Ishikawa (cell line): ENCODE measurements around the gene MKKS.

Experiments
- CEBPB ChIP-seq: IDR thresholded peaks from 2 replicates; pipeline ENCODE4 v1.6.1; 2012
- CREB1 ChIP-seq: IDR thresholded peaks from 2 replicates; pipeline ENCODE4 v1.6.1; 2012; ENCODE audit warnings: low read depth
- EGR1 ChIP-seq: IDR thresholded peaks from 2 replicates; pipeline ENCODE4 v1.6.1; 2012
- EP300 ChIP-seq: IDR thresholded peaks from 2 replicates; pipeline ENCODE4 v1.6.1; 2012; ENCODE audit warnings: borderline replicate concordance
- FOXM1 ChIP-seq: IDR thresholded peaks from 2 replicates; pipeline ENCODE4 v1.6.1; 2012; ENCODE audit warnings: low read depth, borderline replicate concordance
- NFIC ChIP-seq: IDR thresholded peaks from 2 replicates; pipeline ENCODE4 v1.6.1; 2012
- RAD21 ChIP-seq: IDR thresholded peaks from 2 replicates; pipeline ENCODE4 v1.6.1; 2012; ENCODE audit warnings: low read depth
- TAF1 ChIP-seq: IDR thresholded peaks from 2 replicates; pipeline ENCODE4 v1.6.1; 2012; ENCODE audit warnings: low read depth, mild to moderate bottlenecking
- TCF12 ChIP-seq: IDR thresholded peaks from 2 replicates; pipeline ENCODE4 v1.6.1; 2012; ENCODE audit warnings: low read depth
- TEAD4 ChIP-seq: IDR thresholded peaks from 2 replicates; pipeline ENCODE4 v1.6.1; 2012
- YY1 ChIP-seq: IDR thresholded peaks from 2 replicates; pipeline ENCODE4 v1.6.1; 2012; ENCODE audit warnings: low read depth
- ZBTB7A ChIP-seq: IDR thresholded peaks from 2 replicates; pipeline ENCODE4 v1.6.1; 2012; ENCODE audit warnings: low read depth
- TF ChIP-seq, protein P1 (sequence below): IDR thresholded peaks from 2 replicates; pipeline ENCODE4 v1.6.1; 2012; ENCODE audit warnings: low read depth, mild to moderate bottlenecking
- TF ChIP-seq, protein P2 (sequence below): IDR thresholded peaks from 2 replicates; pipeline ENCODE4 v1.6.1; 2012
- TF ChIP-seq, protein P3 (sequence below): IDR thresholded peaks from 2 replicates; pipeline ENCODE4 v1.6.1; 2012

MKKS gene

GRCh38 chr20:10390709-10391108, 43.3 kb downstream of the MKKS start:
- TF ChIP-seq EP300 = no peak
- TF ChIP-seq, protein P1, sequence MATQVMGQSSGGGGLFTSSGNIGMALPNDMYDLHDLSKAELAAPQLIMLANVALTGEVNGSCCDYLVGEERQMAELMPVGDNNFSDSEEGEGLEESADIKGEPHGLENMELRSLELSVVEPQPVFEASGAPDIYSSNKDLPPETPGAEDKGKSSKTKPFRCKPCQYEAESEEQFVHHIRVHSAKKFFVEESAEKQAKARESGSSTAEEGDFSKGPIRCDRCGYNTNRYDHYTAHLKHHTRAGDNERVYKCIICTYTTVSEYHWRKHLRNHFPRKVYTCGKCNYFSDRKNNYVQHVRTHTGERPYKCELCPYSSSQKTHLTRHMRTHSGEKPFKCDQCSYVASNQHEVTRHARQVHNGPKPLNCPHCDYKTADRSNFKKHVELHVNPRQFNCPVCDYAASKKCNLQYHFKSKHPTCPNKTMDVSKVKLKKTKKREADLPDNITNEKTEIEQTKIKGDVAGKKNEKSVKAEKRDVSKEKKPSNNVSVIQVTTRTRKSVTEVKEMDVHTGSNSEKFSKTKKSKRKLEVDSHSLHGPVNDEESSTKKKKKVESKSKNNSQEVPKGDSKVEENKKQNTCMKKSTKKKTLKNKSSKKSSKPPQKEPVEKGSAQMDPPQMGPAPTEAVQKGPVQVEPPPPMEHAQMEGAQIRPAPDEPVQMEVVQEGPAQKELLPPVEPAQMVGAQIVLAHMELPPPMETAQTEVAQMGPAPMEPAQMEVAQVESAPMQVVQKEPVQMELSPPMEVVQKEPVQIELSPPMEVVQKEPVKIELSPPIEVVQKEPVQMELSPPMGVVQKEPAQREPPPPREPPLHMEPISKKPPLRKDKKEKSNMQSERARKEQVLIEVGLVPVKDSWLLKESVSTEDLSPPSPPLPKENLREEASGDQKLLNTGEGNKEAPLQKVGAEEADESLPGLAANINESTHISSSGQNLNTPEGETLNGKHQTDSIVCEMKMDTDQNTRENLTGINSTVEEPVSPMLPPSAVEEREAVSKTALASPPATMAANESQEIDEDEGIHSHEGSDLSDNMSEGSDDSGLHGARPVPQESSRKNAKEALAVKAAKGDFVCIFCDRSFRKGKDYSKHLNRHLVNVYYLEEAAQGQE = no peak
- TF ChIP-seq RAD21 = no peak
- TF ChIP-seq, protein P2, sequence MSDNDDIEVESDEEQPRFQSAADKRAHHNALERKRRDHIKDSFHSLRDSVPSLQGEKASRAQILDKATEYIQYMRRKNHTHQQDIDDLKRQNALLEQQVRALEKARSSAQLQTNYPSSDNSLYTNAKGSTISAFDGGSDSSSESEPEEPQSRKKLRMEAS = no peak
- TF ChIP-seq CREB1 = no peak
- TF ChIP-seq, protein P3, sequence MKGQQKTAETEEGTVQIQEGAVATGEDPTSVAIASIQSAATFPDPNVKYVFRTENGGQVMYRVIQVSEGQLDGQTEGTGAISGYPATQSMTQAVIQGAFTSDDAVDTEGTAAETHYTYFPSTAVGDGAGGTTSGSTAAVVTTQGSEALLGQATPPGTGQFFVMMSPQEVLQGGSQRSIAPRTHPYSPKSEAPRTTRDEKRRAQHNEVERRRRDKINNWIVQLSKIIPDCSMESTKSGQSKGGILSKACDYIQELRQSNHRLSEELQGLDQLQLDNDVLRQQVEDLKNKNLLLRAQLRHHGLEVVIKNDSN = no peak
- TF ChIP-seq CEBPB = no peak

DNA sequence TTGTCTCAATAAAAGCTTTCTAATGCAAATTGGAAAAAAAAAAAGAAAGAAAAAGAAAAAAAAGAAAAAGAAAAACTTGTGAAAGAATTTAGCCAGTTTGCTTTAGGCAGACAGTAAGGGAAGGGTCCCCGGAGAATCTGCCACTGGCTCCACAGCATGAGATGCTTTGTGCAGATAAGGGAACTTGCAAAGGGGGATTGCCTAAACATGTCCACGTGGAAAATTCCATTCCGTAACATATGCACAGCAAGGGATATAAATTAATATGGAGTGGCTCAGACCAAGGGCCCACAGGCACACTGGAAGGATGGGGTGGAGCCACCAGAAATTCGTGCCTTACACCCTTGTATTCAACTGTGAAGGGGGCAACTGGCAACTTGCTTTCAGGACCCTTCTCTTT, 45.4 kb downstream of the MKKS start:
- no peak for TF ChIP-seq CEBPB
- TF ChIP-seq, protein P1 = no peak
- no peak for TF ChIP-seq EP300
- no peak for TF ChIP-seq FOXM1
- TF ChIP-seq, protein P3 = no peak
- no peak for TF ChIP-seq CREB1
- TF ChIP-seq YY1 = no peak
- no peak for TF ChIP-seq TCF12
- TF ChIP-seq, protein P2 = no peak
- TF ChIP-seq TEAD4 = no peak
- no peak for TF ChIP-seq ZBTB7A
- TF ChIP-seq RAD21 = no peak
- no peak for TF ChIP-seq NFIC

- TF ChIP-seq ZBTB7A (no peak), EGR1 (no peak), YY1 (no peak), CEBPB (no peak), TAF1 (no peak), TCF12 (no peak), TEAD4 (no peak), CREB1 (no peak), RAD21 (no peak), FOXM1 (no peak), NFIC (no peak), EP300 (no peak)
- TF ChIP-seq, protein P2 = no peak
- TF ChIP-seq, protein P3 = no peak
- TF ChIP-seq, protein P1 = no peak
Observed at GRCh38 chr20:10387686-10388085, 46.3 kb downstream of the MKKS start.
